ENCODE data around the gene TNPO3.

GRCh38 chr7:128914566-128915151 is 140.3 kb downstream of the TNPO3 start:
- no peak for TF ChIP-seq CTCF (IDR thresholded peaks at IDR 0.05)
- TF ChIP-seq EP300 (IDR thresholded peaks at IDR 0.05), result no peak

Data from gastroesophageal sphincter (tissue), 3 donors.